Erythroblast (primary cell): ENCODE data around the gene KCNT2.

Experiments used
- GATA1 ChIP-seq: IDR thresholded peaks from 2 replicates; pipeline ENCODE4 v1.6.1; 2011; ENCODE audit warnings: low read depth, mild to moderate bottlenecking, control low read depth, low read length, moderate library complexity
- POLR2A ChIP-seq: IDR thresholded peaks from 2 replicates; pipeline ENCODE4 v1.6.1; 2011; ENCODE audit warnings: mild to moderate bottlenecking, low read length

DNA sequence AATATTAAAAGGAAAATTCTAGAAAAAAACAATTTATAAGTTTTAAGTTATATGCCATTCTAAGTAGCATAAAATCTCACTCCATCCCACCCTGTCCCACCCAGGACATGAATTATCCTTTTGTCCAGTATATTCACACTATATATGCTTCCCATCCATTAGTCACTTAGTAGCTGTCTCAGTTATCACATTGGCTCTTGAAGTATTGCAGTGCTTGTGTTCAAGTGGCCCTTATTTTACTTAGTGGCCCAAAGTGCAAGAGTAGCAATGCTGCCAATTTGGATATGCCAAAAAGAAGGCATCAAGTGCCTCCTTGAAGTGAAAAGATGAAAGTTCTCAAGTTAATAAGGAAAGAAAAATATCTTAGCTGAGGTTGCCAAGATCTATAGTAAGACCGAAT lies 192.3 kb downstream of the KCNT2 start:
- TF ChIP-seq POLR2A (no peak), GATA1 (no peak)
